ENCODE measurements around the gene RBSN.
"Not testable (repeated sequence)": the region's sequence is repeated elsewhere in the genome, so short reads cannot be mapped to it uniquely, and the experiment has no call there.

- TF ChIP-seq, protein P1, sequence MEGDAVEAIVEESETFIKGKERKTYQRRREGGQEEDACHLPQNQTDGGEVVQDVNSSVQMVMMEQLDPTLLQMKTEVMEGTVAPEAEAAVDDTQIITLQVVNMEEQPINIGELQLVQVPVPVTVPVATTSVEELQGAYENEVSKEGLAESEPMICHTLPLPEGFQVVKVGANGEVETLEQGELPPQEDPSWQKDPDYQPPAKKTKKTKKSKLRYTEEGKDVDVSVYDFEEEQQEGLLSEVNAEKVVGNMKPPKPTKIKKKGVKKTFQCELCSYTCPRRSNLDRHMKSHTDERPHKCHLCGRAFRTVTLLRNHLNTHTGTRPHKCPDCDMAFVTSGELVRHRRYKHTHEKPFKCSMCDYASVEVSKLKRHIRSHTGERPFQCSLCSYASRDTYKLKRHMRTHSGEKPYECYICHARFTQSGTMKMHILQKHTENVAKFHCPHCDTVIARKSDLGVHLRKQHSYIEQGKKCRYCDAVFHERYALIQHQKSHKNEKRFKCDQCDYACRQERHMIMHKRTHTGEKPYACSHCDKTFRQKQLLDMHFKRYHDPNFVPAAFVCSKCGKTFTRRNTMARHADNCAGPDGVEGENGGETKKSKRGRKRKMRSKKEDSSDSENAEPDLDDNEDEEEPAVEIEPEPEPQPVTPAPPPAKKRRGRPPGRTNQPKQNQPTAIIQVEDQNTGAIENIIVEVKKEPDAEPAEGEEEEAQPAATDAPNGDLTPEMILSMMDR (IDR thresholded peaks at IDR 0.05) = not testable (repeated sequence)
- TF ChIP-seq EZH2, EZH2phosphoT487 (IDR thresholded peaks at IDR 0.05): not testable (repeated sequence)
Measured at GRCh38 chr3:15136885-15137284, 37.9 kb upstream of the RBSN start.
